Measurements from ENCODE around the gene SLFNL1. TPM values are rescaled to one million over a fixed set of nuclear protein-coding genes. Genes with fewer than 3 reads are reported as not detected.

The SLFNL1 gene
- total RNA-seq, 1 experiment from 2014 or later, result 0.03 TPM

DNA sequence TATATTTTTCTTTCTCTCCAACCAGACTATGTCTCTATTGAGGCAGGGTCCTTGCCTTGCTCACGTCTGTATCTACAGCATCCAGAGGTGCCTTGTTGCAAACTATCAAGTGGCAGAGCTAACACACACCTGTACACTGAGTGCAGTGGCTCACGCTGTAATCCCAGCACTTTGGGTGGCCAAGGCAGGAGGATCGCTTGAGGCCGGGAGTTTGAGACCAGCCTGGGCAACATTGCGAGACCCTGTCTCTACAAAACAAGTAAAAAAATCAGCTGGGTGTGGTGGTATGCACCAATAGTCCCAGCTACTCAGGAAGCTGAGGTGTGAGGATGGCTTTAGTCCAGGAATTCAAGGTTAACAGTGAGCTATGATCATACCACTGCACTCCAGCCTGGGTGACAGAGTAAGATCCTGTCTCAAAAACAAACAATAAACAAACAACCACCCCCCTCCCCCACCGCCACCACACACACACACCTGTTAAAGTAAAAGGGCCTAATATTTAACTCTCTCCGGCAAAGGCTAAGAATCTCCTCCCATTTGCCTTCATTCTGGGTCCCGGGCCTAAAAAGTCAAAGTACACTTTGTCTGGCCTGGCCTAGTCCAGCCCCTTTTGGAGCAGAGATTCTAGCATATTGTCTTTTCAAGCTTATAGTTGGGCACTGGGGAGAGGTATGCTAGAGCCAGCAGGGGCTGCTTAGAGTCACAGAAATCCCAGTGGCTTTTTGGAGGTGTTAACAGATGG, 9.5 kb upstream of the SLFNL1 start:
- DNase-seq (ENCODE audit: low read depth in 1 of 2, low spot score in 2 of 2), result no peak
- no peaks in the 10 kb centered on the region for H3K9me3 ChIP-seq (replicated peaks)
- H3K27me3 ChIP-seq (replicated peaks), result no peaks in the 10 kb centered on the region
- H3K4me1 ChIP-seq (replicated peaks), result no peaks in the 10 kb centered on the region
- peaks cover 85% of the 10 kb centered on the region for H3K36me3 ChIP-seq
- no peak overlapping the region for H3K4me3 ChIP-seq
- H3K27ac ChIP-seq, result no peak overlapping the region

DNA sequence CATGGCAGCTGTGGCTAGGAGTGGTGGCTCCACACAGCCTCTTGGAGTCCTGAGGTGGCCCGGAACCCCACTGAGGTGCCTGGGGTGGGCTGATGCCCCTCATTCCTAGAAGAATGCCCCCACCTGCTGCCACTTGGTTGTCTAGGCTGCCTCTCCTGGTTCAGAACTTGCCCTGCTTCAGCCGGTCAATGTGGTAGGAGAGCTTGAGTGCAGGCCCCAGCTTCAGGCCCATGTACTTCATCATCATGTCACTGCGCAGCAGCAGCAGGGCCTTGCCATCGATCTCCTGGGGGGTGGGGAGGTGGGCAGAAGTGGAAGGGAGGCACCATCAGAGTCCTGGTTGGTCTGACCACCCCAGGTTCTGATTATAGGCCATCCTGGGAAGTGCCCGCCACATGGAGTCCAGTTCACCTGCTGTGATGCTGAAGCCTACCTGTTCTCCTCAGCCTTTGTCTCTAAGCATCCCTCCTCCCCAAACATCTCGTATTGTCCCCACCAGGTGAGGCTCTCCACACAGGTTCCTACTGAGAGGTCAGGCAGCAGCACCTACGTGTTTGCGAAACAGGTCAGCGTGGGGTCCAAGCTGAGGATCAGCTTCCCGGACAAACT, 6.6 kb upstream of the SLFNL1 start:
- no peak overlapping the region for H3K4me3 ChIP-seq
- H3K36me3 ChIP-seq, result peaks cover 73% of the 10 kb centered on the region
- no peaks in the 10 kb centered on the region for H3K9me3 ChIP-seq (replicated peaks)
- H3K27me3 ChIP-seq (replicated peaks), result no peaks in the 10 kb centered on the region
- no peaks in the 10 kb centered on the region for H3K4me1 ChIP-seq (replicated peaks)
- DNase-seq (ENCODE audit: low read depth in 1 of 2, low spot score in 2 of 2), result no peak
- H3K27ac ChIP-seq, result no peak overlapping the region

DNA sequence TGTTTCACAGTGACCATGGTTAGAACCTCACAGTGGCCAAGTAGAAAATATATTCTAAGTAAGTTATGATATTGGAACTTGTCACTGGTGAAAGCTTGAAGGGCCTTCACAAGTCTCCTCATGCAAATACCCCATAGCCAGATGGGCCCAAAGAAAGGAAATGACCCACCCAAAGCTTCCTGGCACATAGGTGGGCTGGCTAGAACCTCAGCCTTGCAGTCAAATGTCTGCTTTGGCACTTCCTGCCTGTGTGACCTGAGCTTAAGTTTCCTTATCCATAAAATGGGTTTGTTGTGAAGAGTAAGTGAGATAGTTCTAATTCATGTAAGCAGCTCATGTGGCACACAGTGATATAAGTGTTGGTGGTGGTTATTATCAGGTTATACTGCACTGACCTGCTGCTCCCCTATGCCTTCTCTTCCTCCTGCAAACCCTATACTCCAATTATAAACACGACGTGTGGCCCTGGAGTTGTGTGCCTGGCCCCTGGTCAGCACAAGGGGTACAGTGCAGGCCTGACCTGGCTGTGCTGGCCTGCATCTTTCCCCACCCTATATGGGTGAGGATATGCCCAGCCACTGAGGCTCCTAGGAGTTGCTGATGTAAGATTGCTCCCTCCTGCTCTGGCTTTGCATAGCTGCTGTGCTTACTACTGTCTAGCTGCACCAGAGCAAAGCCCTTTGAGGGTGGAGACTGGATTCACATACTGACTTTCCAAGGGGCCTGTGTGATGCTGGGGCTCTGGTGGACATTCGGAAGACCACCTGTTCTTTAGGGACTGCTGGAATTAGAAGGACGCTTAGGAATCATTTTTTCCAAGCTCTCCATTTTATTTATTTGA, 4.7 kb upstream of the SLFNL1 start:
- H3K4me1 ChIP-seq (replicated peaks), result peaks cover 6% of the 10 kb centered on the region; the same call in 1 of the 2 replicates
- no peaks in the 10 kb centered on the region for H3K9me3 ChIP-seq (replicated peaks)
- peaks cover 62% of the 10 kb centered on the region for H3K36me3 ChIP-seq
- no peak for DNase-seq (ENCODE audit: low read depth in 1 of 2, low spot score in 2 of 2)
- H3K27me3 ChIP-seq (replicated peaks), result no peaks in the 10 kb centered on the region
- no peak overlapping the region for H3K27ac ChIP-seq
- no peak overlapping the region for H3K4me3 ChIP-seq

GRCh38 chr1:41024953-41025352, 3.4 kb upstream of the SLFNL1 start:
- Histone ChIP-seq H3K27me3 (replicated peaks) (no peaks in the 10 kb centered on the region), H3K4me3 (no peak overlapping the region), H3K4me1 (replicated peaks) (peaks cover 6% of the 10 kb centered on the region; the same call in 1 of the 2 replicates), H3K9me3 (replicated peaks) (no peaks in the 10 kb centered on the region), H3K36me3 (peaks cover 58% of the 10 kb centered on the region), H3K27ac (no peak overlapping the region)
- no peak for DNase-seq (ENCODE audit: low read depth in 1 of 2, low spot score in 2 of 2)

DNA sequence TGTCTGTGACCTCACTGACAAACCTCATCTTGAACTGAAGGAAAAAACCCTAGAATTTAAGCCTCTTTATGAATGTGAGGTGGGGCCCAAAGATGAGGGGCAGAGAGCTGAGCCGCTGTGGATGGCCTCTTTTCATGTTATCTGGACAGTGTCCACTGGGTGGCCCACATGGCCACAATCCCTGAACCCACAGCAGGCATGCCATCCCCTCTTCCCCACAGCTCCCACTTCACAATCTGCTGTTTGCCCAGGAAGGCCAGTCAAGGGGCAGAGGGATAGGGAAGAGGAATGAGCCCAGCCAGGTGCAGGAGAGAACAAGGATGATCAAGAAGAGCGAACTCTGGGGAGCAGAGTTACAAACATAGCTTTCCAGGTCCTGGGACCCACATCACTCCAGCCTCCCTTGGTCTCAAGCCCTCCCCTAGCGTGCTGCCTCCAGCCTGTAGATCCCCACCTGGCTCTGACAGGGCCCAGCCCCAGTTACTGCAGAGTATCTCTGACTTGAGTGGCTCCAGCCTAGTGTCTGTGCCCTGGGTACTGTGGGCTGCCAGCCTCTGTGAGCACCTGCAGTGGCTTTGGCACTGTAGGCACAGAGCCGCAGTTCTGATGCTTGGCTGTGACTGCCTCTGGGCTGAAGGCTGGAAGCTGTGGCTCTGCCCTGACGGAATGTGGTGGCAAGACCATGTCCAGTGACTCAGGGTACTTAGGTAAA, 1.9 kb upstream of the SLFNL1 start:
- DNase-seq (ENCODE audit: low read depth in 1 of 2, low spot score in 2 of 2), result no peak

DNA sequence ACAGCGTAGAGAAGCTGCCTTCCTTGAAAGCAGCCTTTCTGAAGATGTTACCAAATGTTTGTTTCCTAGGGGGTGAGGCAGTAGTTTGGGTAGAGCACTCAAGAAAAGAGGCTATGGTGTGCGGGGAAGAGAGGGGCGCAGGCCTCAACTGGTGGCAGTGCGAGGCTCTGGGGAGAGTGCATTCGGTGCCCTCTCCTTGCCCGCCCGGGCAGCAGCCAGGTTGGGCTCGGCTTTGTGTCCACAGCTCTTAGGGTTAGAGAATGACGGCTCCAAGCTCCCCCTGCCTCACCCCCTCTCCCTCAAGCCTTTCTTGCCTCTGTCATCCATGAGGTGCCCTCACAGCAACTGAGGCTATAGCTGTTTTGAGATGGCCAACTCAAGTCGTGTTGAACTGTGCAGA, 899 bp upstream of the SLFNL1 start:
- no peak for DNase-seq (ENCODE audit: low read depth in 1 of 2, low spot score in 2 of 2)
- Histone ChIP-seq H3K27me3 (replicated peaks) (no peaks in the 10 kb centered on the region), H3K4me3 (no peak overlapping the region), H3K27ac (no peak overlapping the region), H3K36me3 (peaks cover 58% of the 10 kb centered on the region), H3K9me3 (replicated peaks) (no peaks in the 10 kb centered on the region), H3K4me1 (replicated peaks) (peaks cover 6% of the 10 kb centered on the region; the same call in 1 of the 2 replicates)

More for the DNA sequence above, 1.9 kb upstream of the SLFNL1 start:
- Histone ChIP-seq H3K9me3 (replicated peaks) (no peaks in the 10 kb centered on the region), H3K27ac (no peak overlapping the region), H3K4me3 (no peak overlapping the region), H3K36me3 (peaks cover 58% of the 10 kb centered on the region), H3K27me3 (replicated peaks) (no peaks in the 10 kb centered on the region), H3K4me1 (replicated peaks) (peaks cover 6% of the 10 kb centered on the region; the same call in 1 of the 2 replicates)

GRCh38 chr1:41020654-41021053, 871 bp downstream of the SLFNL1 start:
- H3K36me3 ChIP-seq, result peaks cover 64% of the 10 kb centered on the region
- H3K4me1 ChIP-seq (replicated peaks), result peaks cover 6% of the 10 kb centered on the region; the same call in 1 of the 2 replicates
- DNase-seq (ENCODE audit: low read depth in 1 of 2, low spot score in 2 of 2), result no peak

DNA sequence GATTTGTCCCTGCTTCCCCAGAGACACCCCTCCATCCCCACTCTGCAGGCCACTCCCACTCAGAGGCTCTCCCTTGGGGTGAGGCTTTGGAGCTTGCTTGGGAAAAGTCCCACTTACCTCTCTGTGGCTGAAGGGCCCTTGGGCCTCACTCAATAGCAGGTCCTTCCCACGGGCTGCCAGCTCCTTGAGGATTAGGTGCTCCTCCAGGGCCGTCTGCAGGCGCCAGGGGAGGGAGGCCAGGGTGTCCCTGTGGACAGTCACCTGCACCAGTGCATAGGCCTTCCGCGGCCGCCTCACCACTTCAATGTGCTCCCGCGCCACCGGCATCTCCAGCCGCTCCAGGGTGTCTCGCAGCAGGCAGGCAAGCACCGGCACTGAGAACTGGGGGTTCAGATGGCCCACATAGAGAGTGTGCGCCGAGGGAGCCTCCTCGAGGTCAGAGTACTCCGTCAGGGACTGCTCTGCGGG, 1.4 kb downstream of the SLFNL1 start:
- Histone ChIP-seq H3K36me3 (peaks cover 66% of the 10 kb centered on the region), H3K4me3 (no peak overlapping the region), H3K4me1 (replicated peaks) (peaks cover 6% of the 10 kb centered on the region; the same call in 1 of the 2 replicates), H3K27me3 (replicated peaks) (no peaks in the 10 kb centered on the region), H3K27ac (no peak overlapping the region), H3K9me3 (replicated peaks) (no peaks in the 10 kb centered on the region)
- DNase-seq (ENCODE audit: low read depth in 1 of 2, low spot score in 2 of 2), result no peak

More at GRCh38 chr1:41020654-41021053, 871 bp downstream of the SLFNL1 start:
- H3K9me3 ChIP-seq (replicated peaks), result no peaks in the 10 kb centered on the region
- no peak overlapping the region for H3K4me3 ChIP-seq
- no peak overlapping the region for H3K27ac ChIP-seq
- H3K27me3 ChIP-seq (replicated peaks), result no peaks in the 10 kb centered on the region

- no peaks in the 10 kb centered on the region for H3K9me3 ChIP-seq (replicated peaks)
- H3K4me1 ChIP-seq (replicated peaks), result peaks cover 6% of the 10 kb centered on the region; the same call in 1 of the 2 replicates
- H3K27me3 ChIP-seq (replicated peaks), result no peaks in the 10 kb centered on the region
- no peak overlapping the region for H3K4me3 ChIP-seq
- no peak overlapping the region for H3K27ac ChIP-seq
- no peak for DNase-seq (ENCODE audit: low read depth in 1 of 2, low spot score in 2 of 2)
- peaks cover 67% of the 10 kb centered on the region for H3K36me3 ChIP-seq
Observed at GRCh38 chr1:41019353-41019745, 2.2 kb downstream of the SLFNL1 start.

- H3K27me3 ChIP-seq (replicated peaks), result no peaks in the 10 kb centered on the region
- H3K27ac ChIP-seq, result no peak overlapping the region
- H3K36me3 ChIP-seq, result peaks cover 78% of the 10 kb centered on the region
- H3K4me3 ChIP-seq, result no peak overlapping the region
- no peak for DNase-seq (ENCODE audit: low read depth in 1 of 2, low spot score in 2 of 2)
- no peaks in the 10 kb centered on the region for H3K9me3 ChIP-seq (replicated peaks)
- H3K4me1 ChIP-seq (replicated peaks), result peaks cover 6% of the 10 kb centered on the region; the same call in 1 of the 2 replicates
Observed at GRCh38 chr1:41018018-41018410, 3.5 kb downstream of the SLFNL1 start.

DNA sequence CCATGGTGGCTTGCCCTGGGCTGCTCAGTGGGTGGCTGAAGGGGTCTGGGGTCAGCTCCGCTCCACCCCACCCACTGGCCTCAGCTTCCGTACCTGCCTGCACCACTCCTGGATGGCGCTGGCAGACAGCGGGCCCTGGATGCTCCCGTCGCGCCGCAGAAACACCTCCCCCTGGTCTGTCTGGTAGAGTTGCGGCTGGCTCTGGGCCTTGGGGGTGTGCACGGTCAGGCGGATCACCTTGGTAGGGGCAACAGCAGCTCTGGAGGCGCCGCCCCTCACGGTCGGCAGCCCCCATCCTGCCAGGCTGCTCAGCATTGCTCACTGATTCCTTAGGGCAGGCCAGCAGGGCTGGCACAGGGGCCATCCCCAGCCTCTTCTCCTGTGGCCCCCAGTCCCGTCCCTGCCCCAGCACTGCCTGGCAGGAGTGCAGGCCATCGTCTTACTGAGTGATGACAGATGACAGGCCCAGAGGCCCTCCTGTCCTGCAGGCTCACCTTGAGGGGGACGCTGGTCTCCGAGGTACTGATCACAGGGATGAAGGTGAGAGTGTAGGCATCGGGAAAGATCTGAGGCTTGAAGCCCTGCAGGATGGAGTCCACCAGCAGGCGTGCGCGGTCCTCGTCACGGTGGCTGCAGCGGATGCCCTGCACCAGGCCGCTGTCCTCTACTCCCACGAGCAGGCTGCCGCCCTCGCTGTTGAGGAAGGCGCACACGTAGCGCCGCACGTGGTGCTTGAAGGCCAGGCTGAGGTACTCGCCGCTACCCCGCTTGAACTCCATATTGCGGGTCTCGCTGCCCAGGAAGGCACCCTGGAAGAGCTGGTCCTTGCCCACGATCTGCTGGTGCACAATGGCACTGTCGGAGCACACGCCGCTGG, 4.1 kb downstream of the SLFNL1 start:
- no peak overlapping the region for H3K4me3 ChIP-seq
- H3K27me3 ChIP-seq (replicated peaks), result no peaks in the 10 kb centered on the region
- H3K9me3 ChIP-seq (replicated peaks), result no peaks in the 10 kb centered on the region
- peaks cover 79% of the 10 kb centered on the region for H3K36me3 ChIP-seq
- H3K27ac ChIP-seq, result no peak overlapping the region
- no peak for DNase-seq (ENCODE audit: low read depth in 1 of 2, low spot score in 2 of 2)
- H3K4me1 ChIP-seq (replicated peaks), result peaks cover 6% of the 10 kb centered on the region; the same call in 1 of the 2 replicates

DNA sequence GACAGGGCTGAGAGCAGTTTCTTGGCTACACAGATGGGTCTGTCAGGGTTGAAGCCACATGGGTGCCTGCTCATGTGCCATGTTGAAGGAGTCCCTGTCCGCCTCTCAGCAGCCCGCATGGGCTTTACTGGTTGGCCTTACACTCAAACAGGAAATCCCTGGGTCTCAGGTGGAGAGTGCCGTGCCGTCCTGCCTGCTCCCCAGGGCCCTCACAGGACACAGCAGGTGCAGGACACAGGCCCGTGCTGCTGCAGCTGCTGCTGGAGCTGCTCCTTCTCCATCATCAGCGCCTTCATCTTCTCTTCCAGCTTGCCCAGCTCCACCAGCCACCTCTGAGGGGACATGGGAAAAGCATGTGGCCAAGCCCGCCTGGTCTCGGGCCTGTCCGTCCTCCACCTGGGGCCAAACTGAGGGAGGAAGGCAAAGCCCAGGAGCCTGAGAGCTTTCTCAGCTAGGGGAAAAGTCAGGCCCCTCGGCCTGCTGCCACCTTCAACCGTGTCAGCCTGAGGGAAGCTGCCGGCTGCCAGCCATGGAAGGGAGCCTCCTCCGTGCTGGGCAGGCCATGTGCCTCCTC, 5.5 kb downstream of the SLFNL1 start:
- no peak overlapping the region for H3K4me3 ChIP-seq
- no peak overlapping the region for H3K27ac ChIP-seq
- H3K27me3 ChIP-seq (replicated peaks), result no peaks in the 10 kb centered on the region
- H3K36me3 ChIP-seq, result peaks cover 91% of the 10 kb centered on the region
- no peak for DNase-seq (ENCODE audit: low read depth in 1 of 2, low spot score in 2 of 2)
- H3K9me3 ChIP-seq (replicated peaks), result no peaks in the 10 kb centered on the region
- no peaks in the 10 kb centered on the region for H3K4me1 ChIP-seq (replicated peaks)

All from SJSA1 (cell line).